Germinal center (tissue), 1 donor: ENCODE measurements around the gene CCNI.
"Not testable (repeated sequence)": the region's sequence is repeated elsewhere in the genome, so short reads cannot be mapped to it uniquely, and the experiment has no call there.

Experiments
- DNase-seq: peaks from one replicate; pipeline ENCODE4 v3.0.0; 2012; ENCODE audit warnings: mixed read lengths, low spot score

The CCNI gene

GRCh38 chr4:77075869-77076799 lies at the start of gene CCNI:
TSS of gene CCNI (minus strand) at chr4:77075989. CDS start at chr4:77066362, 9,627 bp downstream.
- DNase-seq: peak; percentile 92

- no peak for DNase-seq
Measured at GRCh38 chr4:77124576-77124975, 48.8 kb upstream of the CCNI start.

DNA sequence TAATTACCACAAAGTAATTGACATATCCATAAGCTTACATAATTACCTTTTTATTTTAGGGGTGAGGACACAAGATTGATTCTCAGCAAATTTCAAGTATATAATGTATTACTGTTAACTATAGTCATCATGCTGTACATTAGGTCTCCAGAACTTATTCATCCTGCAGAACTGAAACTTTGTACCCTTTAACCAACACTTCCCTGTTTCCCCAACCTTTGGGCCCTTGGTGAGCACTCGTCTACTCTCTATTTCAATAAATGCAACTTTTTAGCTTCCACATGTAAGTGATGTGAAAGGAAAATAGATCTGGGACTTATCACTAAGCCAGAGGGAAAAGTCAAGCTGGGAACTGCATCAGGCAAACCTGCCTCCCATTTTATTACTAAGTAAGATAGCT lies 47.6 kb upstream of the CCNI start:
- DNase-seq: no peak

- DNase-seq: no peak
Measured at GRCh38 chr4:77122656-77123055, 46.9 kb upstream of the CCNI start.

DNA sequence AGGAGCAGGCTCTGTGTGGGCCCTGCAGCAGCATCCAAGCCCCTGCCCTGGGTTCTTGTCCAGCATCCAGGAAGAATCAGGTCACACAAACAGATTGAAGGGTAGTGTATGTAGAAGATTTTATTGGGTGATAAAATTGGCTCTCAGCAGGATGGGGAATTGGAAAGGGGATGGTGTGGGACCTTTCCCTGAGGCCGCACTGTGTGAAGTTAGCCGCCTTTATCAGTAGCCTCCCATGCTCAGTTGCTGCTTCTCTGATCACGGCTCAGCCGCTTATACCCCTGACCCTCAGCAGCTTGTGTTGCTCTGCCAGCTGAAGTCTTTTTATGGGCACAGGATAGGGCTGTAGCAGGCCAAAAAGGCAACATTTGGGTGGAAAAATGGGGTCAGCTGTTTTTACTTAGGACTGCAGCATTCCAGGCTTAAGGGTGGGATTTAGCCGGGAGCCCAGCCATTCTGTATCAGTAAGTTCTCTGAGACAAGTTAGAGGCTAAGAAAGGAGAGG lies 46.0 kb upstream of the CCNI start:
- no peak for DNase-seq

GRCh38 chr4:77120886-77121508 lies 45.2 kb upstream of the CCNI start:
- peak; percentile 24 for DNase-seq

- no peak for DNase-seq
Measured at GRCh38 chr4:77117721-77118120, 41.9 kb upstream of the CCNI start.

DNA sequence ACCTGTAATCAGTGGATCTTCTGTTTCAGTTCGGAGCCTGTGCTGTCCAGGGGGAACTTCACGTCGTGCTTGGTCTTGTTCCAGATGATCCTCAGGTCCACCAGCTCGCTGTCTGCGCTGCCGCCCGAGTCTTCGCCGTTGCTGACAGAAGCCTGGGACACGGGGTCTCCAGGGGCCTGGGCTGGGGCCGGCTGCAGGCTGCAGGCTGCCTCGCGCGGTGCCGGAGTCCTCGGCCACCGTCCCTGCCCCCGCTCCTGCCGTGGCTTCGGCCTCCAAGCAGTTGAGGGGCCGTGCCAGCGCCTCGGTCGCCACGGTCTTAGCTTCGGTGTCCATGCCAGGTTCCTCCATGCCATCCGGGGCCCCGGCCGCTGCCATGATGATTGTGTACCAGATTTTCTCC lies 37.3 kb upstream of the CCNI start:
- DNase-seq: no peak

DNA sequence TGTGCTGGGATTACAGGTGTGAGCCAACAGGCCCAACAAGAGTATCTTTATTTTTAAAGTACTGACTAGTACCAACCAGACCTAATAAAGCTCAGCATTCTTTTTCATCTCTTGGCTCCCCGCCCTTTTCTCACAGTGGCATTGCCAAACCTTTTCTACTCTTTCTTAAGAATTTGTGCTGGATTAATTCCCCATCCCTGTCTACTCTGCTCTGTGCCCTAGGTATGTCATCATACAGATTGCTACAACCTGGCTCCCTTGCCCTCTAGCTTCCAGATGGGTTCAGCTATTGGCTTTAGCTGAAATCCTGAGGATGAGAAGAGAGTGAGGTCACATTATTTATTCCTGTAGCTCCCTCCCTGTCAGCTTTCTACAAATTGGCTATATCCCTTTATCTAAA lies 34.9 kb upstream of the CCNI start:
- no peak for DNase-seq

DNA sequence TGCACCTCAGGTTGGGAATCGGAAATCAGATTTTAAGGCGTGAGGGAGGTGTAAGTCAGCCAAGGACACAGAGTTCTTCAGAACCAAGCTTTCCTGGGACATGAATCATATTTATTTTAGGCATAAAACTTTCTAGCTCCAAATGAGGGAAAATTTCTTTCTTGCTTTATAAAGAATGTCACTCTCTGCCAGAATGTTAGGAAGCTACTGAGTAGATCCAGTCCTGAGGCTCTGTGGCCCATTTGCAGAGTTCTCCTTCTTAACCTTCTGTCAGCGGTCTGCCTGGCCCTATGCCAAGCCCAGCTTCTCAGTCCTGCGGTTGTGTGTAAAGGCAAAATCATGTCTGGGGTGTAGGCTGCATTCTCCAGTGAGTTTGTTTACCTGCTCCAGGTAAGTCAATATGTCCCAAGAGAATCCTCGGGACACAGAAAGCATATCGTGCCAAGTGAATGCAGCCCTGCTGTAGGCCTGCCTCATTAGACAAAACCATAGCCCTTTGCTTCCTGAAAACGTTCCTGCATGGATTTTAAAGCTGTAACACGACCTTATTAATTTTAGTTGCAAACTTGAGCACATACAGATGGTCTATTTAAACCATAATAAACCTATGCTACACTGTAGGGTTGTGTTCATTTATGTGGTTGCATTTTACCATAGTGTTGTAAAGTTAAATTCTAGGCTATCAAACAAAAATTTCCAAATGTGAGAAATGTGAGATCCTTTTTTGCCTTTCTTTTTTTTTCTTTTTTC lies 29.2 kb upstream of the CCNI start:
- DNase-seq: no peak

GRCh38 chr4:77104388-77104787 lies 28.6 kb upstream of the CCNI start:
- DNase-seq: no peak

GRCh38 chr4:77100234-77100633 lies 24.4 kb upstream of the CCNI start:
- no peak for DNase-seq

DNA sequence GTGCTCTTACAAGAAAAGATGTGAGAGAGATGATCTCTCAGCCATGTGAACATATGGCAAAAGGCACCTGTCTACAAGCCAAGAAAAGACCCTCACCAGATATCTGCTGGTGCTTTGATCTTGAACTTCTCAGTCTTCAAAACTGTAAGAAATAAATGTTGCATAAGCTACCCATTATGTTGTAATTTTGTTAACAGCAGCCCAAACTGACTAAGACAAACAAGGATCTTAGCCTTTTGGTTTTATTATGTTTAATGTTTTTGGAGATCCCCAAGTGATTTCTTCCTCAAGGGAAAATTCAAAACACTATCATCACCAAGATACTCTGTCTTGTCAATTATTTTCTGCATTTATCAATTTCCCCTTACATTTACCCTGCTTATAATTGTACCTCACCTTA lies 21.8 kb upstream of the CCNI start:
- no peak for DNase-seq

DNA sequence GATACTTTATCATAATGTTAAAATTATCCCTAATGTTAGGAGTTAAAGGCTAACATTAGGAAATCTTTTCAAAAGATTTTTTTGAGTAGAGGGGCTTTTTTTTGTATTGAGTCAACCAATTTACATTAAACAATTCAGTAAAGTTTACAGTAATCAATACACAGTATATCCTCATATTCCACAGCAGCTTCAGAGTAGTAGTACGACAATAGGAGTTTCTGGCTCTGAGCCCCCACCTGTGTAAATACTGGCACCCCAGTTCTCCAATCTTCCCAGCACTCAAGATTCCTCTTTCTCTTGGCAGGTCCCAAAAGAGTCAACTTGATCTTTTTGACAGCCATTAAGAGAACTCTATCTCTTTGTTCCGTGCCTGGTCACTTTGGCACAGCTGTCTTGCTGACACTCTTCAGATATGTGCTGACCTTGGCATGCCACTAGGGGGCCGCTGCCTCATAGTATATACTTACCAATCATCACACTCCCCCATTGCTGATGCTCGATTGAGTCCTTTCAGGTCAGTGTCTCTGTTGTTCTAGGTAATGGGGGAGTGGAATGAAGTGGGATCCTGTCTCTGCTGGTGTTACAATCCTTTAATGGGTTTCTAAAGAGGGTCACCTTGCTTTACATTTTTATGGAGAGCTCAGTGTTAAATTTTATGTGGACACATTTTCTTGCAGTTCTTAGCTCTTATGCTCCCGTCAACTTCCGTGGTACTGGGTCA lies 19.5 kb upstream of the CCNI start:
- DNase-seq: peak; percentile 67

GRCh38 chr4:77094496-77094895 lies 18.7 kb upstream of the CCNI start:
- DNase-seq: no peak

GRCh38 chr4:77093401-77093800 lies 17.6 kb upstream of the CCNI start:
- DNase-seq: no peak

GRCh38 chr4:77092975-77093374 lies 17.2 kb upstream of the CCNI start:
- no peak for DNase-seq

DNA sequence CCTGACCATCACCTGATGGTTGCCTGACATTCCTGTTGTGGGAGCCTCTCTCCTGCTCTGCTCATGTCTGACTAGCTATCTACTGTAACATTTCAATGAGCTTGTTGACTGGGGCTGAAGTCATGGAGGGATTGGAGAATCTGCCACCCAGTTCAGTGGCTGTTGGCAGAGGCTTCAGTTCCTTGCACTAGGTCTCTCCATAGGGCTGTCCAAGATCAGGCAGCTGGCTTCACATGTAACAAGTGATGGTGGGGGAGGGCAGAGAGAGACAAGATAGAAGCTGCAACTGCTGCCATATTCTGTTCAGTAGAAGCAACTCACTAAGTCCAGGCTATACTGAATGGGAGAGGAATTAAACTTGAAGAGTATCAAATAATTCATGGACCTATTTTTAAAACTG lies 14.1 kb upstream of the CCNI start:
- no peak for DNase-seq

- DNase-seq: not testable (repeated sequence)
Measured at GRCh38 chr4:77087027-77087426, 11.2 kb upstream of the CCNI start.

DNA sequence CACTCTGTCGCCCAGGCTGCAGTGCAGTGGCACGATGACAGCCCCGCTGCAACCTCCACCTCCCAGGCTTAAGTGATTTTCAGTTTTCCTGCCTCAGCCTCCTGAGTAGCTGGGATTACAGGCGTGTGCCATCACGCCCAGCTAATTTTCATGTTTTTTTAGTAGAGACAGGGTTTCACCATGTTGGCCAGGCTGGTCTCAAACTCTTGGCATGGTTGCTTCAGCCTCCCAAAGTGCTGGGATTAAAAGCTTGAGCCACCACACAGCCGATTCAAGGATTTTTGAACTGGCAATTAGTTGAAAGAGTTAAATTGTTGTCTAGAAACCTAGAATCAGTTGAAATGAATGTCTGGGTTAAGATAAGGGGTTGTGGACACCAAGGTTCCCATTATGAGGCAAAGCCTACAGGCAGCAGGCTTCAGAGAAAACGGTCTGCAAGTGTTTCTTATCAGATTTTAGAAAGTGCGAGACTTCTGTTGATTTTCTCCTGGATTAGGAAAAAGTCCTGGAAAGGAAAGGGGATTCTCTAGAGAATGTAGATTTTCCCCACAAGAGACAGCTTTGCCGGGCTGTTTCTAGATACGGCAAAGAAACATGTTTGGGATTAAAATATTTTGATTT lies 8.3 kb upstream of the CCNI start:
- no peak for DNase-seq

DNA sequence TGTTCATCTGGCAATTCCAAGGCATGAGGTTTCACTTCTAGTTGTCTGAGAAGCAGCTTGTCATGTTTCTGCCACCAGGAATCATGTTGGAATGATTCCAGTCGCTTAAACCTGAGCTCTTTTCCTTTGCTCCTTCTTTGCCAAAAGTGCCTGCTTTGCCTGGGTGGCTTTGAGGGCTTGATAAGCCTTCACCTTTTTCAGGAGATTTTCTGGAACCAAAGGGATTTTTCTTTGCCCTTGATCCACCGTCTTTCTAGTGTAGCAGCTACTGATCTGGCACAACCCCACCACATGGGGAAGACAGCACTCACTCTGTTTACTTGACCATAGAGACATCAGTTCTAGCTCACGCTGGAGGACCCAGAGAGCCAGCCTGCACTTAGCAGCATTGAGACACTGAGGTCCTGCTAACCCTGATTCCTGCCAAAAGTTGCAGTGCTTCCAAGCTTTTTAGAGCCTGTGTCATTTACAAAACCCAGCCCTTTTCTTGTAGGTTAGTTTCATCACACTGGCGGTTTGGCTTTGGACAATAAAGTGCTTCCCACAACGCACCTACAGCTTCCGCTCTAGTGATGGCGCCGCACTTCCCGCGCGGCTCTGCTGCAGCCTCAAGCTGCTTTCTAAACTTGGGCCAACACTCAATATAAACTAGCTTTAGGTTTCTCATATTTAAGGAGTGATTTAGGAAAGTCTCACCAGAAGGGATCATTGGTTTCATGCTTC lies 7.3 kb upstream of the CCNI start:
- no peak for DNase-seq
